ENCODE data around the gene ADCY5. TPM values are rescaled to one million over a fixed set of nuclear protein-coding genes. Genes with fewer than 3 reads are reported as not detected.

Gene ADCY5
- total RNA-seq, 1 experiment from 2014 or later = 1.4 TPM

GRCh38 chr3:123446210-123446609, 2.7 kb downstream of the ADCY5 start:
- Histone ChIP-seq H3K9me3 (ENCODE audit: control insufficient read depth, insufficient read depth, low read depth, low read length) (no peaks in the 10 kb centered on the region), H3K27ac (ENCODE audit: low read length) (no peak overlapping the region), H3K4me1 (ENCODE audit: control insufficient read depth, insufficient read depth, low read length) (no peaks in the 10 kb centered on the region; the same call in 1 of the 2 replicates), H3K36me3 (ENCODE audit: control insufficient read depth, insufficient read depth, low read length) (no peaks in the 10 kb centered on the region), H3K27me3 (ENCODE audit: control insufficient read depth, insufficient read depth, low read length) (peaks cover 27% of the 10 kb centered on the region), H3K4me3 (ENCODE audit: low read depth in 2 of 2, low read length in 2 of 2) (no peak overlapping the region)
- BruUV-seq (replicated peaks) = no TSS peak
- CTCF ChIA-PET = interaction anchor here (0.5 kb wide), 1 partner anchor 34 kb away, joined by 5 read pairs; no protein-coding TSS in a partner anchor
- DNase-seq (ENCODE audit: low read depth, low spot score) = no peak
- intact Hi-C loops (cut with micrococcal nuclease; ENCODE audit: unreplicated experiment) = no loop called here
- no peak for TF ChIP-seq CTCF (IDR thresholded peaks at IDR 0.05)
- no peak for TF ChIP-seq SIN3A (IDR thresholded peaks at IDR 0.05; ENCODE audit: borderline replicate concordance, insufficient read depth, low read depth, low read length)
- TF ChIP-seq TCF7L2 (IDR thresholded peaks at IDR 0.05; ENCODE audit: low read depth, low read length) = no peak
- no peak for TF ChIP-seq POLR2AphosphoS5 (IDR thresholded peaks at IDR 0.05; ENCODE audit: low read depth, low read length)
- in situ Hi-C loops (cut with HindIII; ENCODE audit: low pct_unique_long_range_greater_than_20kb, low sequenced_read_pairs) = no loop called here
- POLR2A ChIA-PET = no interaction called here
- ATAC-seq = no peak

DNA sequence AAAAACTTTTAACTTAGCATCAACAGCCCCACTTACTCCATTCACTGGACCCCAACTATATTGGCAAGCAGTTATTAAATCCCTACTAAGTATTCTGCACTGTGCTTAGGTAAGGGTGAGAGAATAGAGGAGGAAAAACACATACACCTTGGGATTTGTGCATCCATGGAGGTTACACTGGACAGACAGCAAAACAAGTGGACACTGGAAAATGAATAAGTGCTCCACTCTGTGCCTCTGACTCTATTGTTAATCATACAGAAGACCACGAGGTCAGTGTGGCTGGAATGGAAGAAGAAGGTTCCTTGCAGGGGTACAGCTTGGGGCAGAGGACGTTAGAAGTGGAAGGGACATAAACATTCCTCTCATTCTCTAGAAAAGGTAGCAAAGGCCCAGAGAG, 3.2 kb downstream of the ADCY5 start:
- Histone ChIP-seq H3K4me1 (ENCODE audit: control insufficient read depth, insufficient read depth, low read length) (no peaks in the 10 kb centered on the region; the same call in 1 of the 2 replicates), H3K4me3 (ENCODE audit: low read depth in 2 of 2, low read length in 2 of 2) (no peak overlapping the region), H3K27me3 (ENCODE audit: control insufficient read depth, insufficient read depth, low read length) (peaks cover 22% of the 10 kb centered on the region), H3K27ac (ENCODE audit: low read length) (no peak overlapping the region), H3K36me3 (ENCODE audit: control insufficient read depth, insufficient read depth, low read length) (no peaks in the 10 kb centered on the region), H3K9me3 (ENCODE audit: control insufficient read depth, insufficient read depth, low read depth, low read length) (no peaks in the 10 kb centered on the region)
- ATAC-seq (no peak), DNase-seq (ENCODE audit: low read depth, low spot score) (no peak)
- ChIA-PET POLR2A (no interaction called here), CTCF (no interaction called here)
- BruUV-seq (replicated peaks) = no TSS peak
- intact Hi-C loops (cut with micrococcal nuclease; ENCODE audit: unreplicated experiment) = no loop called here
- in situ Hi-C loops (cut with HindIII; ENCODE audit: low pct_unique_long_range_greater_than_20kb, low sequenced_read_pairs) = no loop called here
- TF ChIP-seq, protein P1, sequence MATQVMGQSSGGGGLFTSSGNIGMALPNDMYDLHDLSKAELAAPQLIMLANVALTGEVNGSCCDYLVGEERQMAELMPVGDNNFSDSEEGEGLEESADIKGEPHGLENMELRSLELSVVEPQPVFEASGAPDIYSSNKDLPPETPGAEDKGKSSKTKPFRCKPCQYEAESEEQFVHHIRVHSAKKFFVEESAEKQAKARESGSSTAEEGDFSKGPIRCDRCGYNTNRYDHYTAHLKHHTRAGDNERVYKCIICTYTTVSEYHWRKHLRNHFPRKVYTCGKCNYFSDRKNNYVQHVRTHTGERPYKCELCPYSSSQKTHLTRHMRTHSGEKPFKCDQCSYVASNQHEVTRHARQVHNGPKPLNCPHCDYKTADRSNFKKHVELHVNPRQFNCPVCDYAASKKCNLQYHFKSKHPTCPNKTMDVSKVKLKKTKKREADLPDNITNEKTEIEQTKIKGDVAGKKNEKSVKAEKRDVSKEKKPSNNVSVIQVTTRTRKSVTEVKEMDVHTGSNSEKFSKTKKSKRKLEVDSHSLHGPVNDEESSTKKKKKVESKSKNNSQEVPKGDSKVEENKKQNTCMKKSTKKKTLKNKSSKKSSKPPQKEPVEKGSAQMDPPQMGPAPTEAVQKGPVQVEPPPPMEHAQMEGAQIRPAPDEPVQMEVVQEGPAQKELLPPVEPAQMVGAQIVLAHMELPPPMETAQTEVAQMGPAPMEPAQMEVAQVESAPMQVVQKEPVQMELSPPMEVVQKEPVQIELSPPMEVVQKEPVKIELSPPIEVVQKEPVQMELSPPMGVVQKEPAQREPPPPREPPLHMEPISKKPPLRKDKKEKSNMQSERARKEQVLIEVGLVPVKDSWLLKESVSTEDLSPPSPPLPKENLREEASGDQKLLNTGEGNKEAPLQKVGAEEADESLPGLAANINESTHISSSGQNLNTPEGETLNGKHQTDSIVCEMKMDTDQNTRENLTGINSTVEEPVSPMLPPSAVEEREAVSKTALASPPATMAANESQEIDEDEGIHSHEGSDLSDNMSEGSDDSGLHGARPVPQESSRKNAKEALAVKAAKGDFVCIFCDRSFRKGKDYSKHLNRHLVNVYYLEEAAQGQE (IDR thresholded peaks at IDR 0.05; ENCODE audit: insufficient read depth in 1 of 2, low read depth in 2 of 2, low read length in 1 of 2) = no peak
- no peak for TF ChIP-seq CTCF (IDR thresholded peaks at IDR 0.05)

DNA sequence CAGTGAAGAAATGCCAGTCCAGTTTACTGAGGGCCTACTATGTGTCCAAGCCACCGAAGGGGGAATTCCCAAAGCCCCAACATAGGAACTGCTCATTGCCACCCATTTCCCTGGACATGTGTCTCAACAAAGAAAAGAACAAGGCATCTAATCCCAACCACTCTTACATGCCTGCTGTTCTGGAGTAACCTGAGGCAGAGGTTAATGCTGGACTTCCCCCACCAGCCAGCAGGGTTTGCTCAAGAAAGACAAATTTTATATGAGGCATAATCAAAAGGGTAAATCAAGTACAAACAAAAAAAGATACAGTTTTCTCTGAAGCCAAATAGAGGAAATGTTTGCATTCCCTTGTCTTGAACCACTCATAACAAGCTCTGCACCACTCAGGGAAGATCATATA, 4.1 kb downstream of the ADCY5 start:
- in situ Hi-C loops (cut with HindIII; ENCODE audit: low pct_unique_long_range_greater_than_20kb, low sequenced_read_pairs) = no loop called here
- Histone ChIP-seq H3K9me3 (ENCODE audit: control insufficient read depth, insufficient read depth, low read depth, low read length) (no peaks in the 10 kb centered on the region), H3K27ac (ENCODE audit: low read length) (no peak overlapping the region), H3K4me1 (ENCODE audit: control insufficient read depth, insufficient read depth, low read length) (no peaks in the 10 kb centered on the region), H3K27me3 (ENCODE audit: control insufficient read depth, insufficient read depth, low read length) (peaks cover 17% of the 10 kb centered on the region), H3K36me3 (ENCODE audit: control insufficient read depth, insufficient read depth, low read length) (no peaks in the 10 kb centered on the region), H3K4me3 (ENCODE audit: low read depth in 2 of 2, low read length in 2 of 2) (no peak overlapping the region)
- BruUV-seq (replicated peaks) = no TSS peak
- no peak for ATAC-seq
- no peak for DNase-seq (ENCODE audit: low read depth, low spot score)
- TF ChIP-seq CTCF (IDR thresholded peaks at IDR 0.05) (no peak), TCF7L2 (IDR thresholded peaks at IDR 0.05; ENCODE audit: low read depth, low read length) (no peak), SIN3A (IDR thresholded peaks at IDR 0.05; ENCODE audit: borderline replicate concordance, insufficient read depth, low read depth, low read length) (no peak), POLR2AphosphoS5 (IDR thresholded peaks at IDR 0.05; ENCODE audit: low read depth, low read length) (no peak)
- TF ChIP-seq, protein P1 (IDR thresholded peaks at IDR 0.05; ENCODE audit: insufficient read depth in 1 of 2, low read depth in 2 of 2, low read length in 1 of 2) = no peak
- intact Hi-C loops (cut with micrococcal nuclease; ENCODE audit: unreplicated experiment) = no loop called here
- ChIA-PET POLR2A (no interaction called here), CTCF (no interaction called here)

All from Panc1 (cell line).